Measurements from ENCODE around the gene MYD88.

The MYD88 gene

GRCh38 chr3:38164952-38165721 lies 26.7 kb downstream of the MYD88 start, which contains the start of gene OXSR1:
OXSR1 (plus strand) TSS chr3:38165537; CDS start chr3:38165877, 340 bp downstream.
- Histone ChIP-seq H3K36me3 (ENCODE audit: control insufficient read depth, low read depth, low read length) (no peaks in the 10 kb centered on the region), H3K4me3 (ENCODE audit: low read length) (peak within 1 kb of the TSS; percentile 90), H3K9ac (ENCODE audit: low read length) (peak within 1 kb of the TSS; percentile 88), H3K9me3 (ENCODE audit: control insufficient read depth, low read depth, low read length) (no peaks in the 10 kb centered on the region), H3K27ac (ENCODE audit: low read length) (peak within 1 kb of the TSS; percentile 96), H3K4me1 (ENCODE audit: control insufficient read depth, low read depth, low read length) (no peaks in the 10 kb centered on the region), H3K27me3 (ENCODE audit: control insufficient read depth, insufficient read depth, low read length) (no peaks in the 10 kb centered on the region)

- Histone ChIP-seq H3K36me3 (ENCODE audit: control insufficient read depth, low read depth, low read length) (no peaks in the 10 kb centered on the region), H3K9me3 (ENCODE audit: control insufficient read depth, low read depth, low read length) (no peaks in the 10 kb centered on the region), H3K9ac (ENCODE audit: low read length) (peak overlapping the region; percentile 88), H3K4me3 (ENCODE audit: low read length) (peak overlapping the region; percentile 90), H3K27me3 (ENCODE audit: control insufficient read depth, insufficient read depth, low read length) (no peaks in the 10 kb centered on the region), H3K27ac (ENCODE audit: low read length) (no peak overlapping the region), H3K4me1 (ENCODE audit: control insufficient read depth, low read depth, low read length) (no peaks in the 10 kb centered on the region)
Measured at GRCh38 chr3:38165722-38166387, 27.4 kb downstream of the MYD88 start.

GRCh38 chr3:38167591-38167990 lies 29.1 kb downstream of the MYD88 start:
- no peaks in the 10 kb centered on the region for H3K36me3 ChIP-seq (ENCODE audit: control insufficient read depth, low read depth, low read length)
- H3K27ac ChIP-seq (ENCODE audit: low read length), result no peak overlapping the region
- no peaks in the 10 kb centered on the region for H3K4me1 ChIP-seq (ENCODE audit: control insufficient read depth, low read depth, low read length)
- H3K9ac ChIP-seq (ENCODE audit: low read length), result no peak overlapping the region
- H3K27me3 ChIP-seq (ENCODE audit: control insufficient read depth, insufficient read depth, low read length), result no peaks in the 10 kb centered on the region
- H3K9me3 ChIP-seq (ENCODE audit: control insufficient read depth, low read depth, low read length), result no peaks in the 10 kb centered on the region
- no peak overlapping the region for H3K4me3 ChIP-seq (ENCODE audit: low read length)

- Histone ChIP-seq H3K27me3 (ENCODE audit: control insufficient read depth, insufficient read depth, low read length) (no peaks in the 10 kb centered on the region), H3K9me3 (ENCODE audit: control insufficient read depth, low read depth, low read length) (no peaks in the 10 kb centered on the region), H3K4me3 (ENCODE audit: low read length) (no peak overlapping the region), H3K4me1 (ENCODE audit: control insufficient read depth, low read depth, low read length) (peaks cover 2% of the 10 kb centered on the region), H3K9ac (ENCODE audit: low read length) (no peak overlapping the region), H3K27ac (ENCODE audit: low read length) (no peak overlapping the region), H3K36me3 (ENCODE audit: control insufficient read depth, low read depth, low read length) (no peaks in the 10 kb centered on the region)
Measured at GRCh38 chr3:38168151-38169026, 29.9 kb downstream of the MYD88 start.

GRCh38 chr3:38169027-38169317 lies 30.5 kb downstream of the MYD88 start:
- H3K4me1 ChIP-seq (ENCODE audit: control insufficient read depth, low read depth, low read length), result peaks cover 7% of the 10 kb centered on the region
- H3K27ac ChIP-seq (ENCODE audit: low read length), result no peak overlapping the region
- H3K36me3 ChIP-seq (ENCODE audit: control insufficient read depth, low read depth, low read length), result no peaks in the 10 kb centered on the region
- no peak overlapping the region for H3K4me3 ChIP-seq (ENCODE audit: low read length)
- H3K9me3 ChIP-seq (ENCODE audit: control insufficient read depth, low read depth, low read length), result no peaks in the 10 kb centered on the region
- H3K9ac ChIP-seq (ENCODE audit: low read length), result no peak overlapping the region
- H3K27me3 ChIP-seq (ENCODE audit: control insufficient read depth, insufficient read depth, low read length), result no peaks in the 10 kb centered on the region

- no peak overlapping the region for H3K27ac ChIP-seq (ENCODE audit: low read length)
- H3K9ac ChIP-seq (ENCODE audit: low read length), result no peak overlapping the region
- H3K4me1 ChIP-seq (ENCODE audit: control insufficient read depth, low read depth, low read length), result peaks cover 8% of the 10 kb centered on the region
- H3K9me3 ChIP-seq (ENCODE audit: control insufficient read depth, low read depth, low read length), result no peaks in the 10 kb centered on the region
- no peaks in the 10 kb centered on the region for H3K27me3 ChIP-seq (ENCODE audit: control insufficient read depth, insufficient read depth, low read length)
- no peaks in the 10 kb centered on the region for H3K36me3 ChIP-seq (ENCODE audit: control insufficient read depth, low read depth, low read length)
- H3K4me3 ChIP-seq (ENCODE audit: low read length), result no peak overlapping the region
Measured at GRCh38 chr3:38170722-38171121, 32.3 kb downstream of the MYD88 start.

- H3K4me3 ChIP-seq (ENCODE audit: low read length), result no peak overlapping the region
- no peak overlapping the region for H3K9ac ChIP-seq (ENCODE audit: low read length)
- H3K4me1 ChIP-seq (ENCODE audit: control insufficient read depth, low read depth, low read length), result peaks cover 8% of the 10 kb centered on the region
- H3K27me3 ChIP-seq (ENCODE audit: control insufficient read depth, insufficient read depth, low read length), result no peaks in the 10 kb centered on the region
- H3K9me3 ChIP-seq (ENCODE audit: control insufficient read depth, low read depth, low read length), result no peaks in the 10 kb centered on the region
- no peak overlapping the region for H3K27ac ChIP-seq (ENCODE audit: low read length)
- no peaks in the 10 kb centered on the region for H3K36me3 ChIP-seq (ENCODE audit: control insufficient read depth, low read depth, low read length)
Measured at GRCh38 chr3:38171622-38172021, 33.2 kb downstream of the MYD88 start.

GRCh38 chr3:38173834-38174418 lies 35.5 kb downstream of the MYD88 start:
- H3K27ac ChIP-seq (ENCODE audit: low read length), result no peak overlapping the region
- H3K9ac ChIP-seq (ENCODE audit: low read length), result no peak overlapping the region
- H3K9me3 ChIP-seq (ENCODE audit: control insufficient read depth, low read depth, low read length), result no peaks in the 10 kb centered on the region
- H3K27me3 ChIP-seq (ENCODE audit: control insufficient read depth, insufficient read depth, low read length), result no peaks in the 10 kb centered on the region
- no peak overlapping the region for H3K4me3 ChIP-seq (ENCODE audit: low read length)
- H3K36me3 ChIP-seq (ENCODE audit: control insufficient read depth, low read depth, low read length), result no peaks in the 10 kb centered on the region
- H3K4me1 ChIP-seq (ENCODE audit: control insufficient read depth, low read depth, low read length), result peaks cover 13% of the 10 kb centered on the region

- Histone ChIP-seq H3K27me3 (ENCODE audit: control insufficient read depth, insufficient read depth, low read length) (no peaks in the 10 kb centered on the region), H3K9me3 (ENCODE audit: control insufficient read depth, low read depth, low read length) (no peaks in the 10 kb centered on the region), H3K27ac (ENCODE audit: low read length) (no peak overlapping the region), H3K4me3 (ENCODE audit: low read length) (no peak overlapping the region), H3K36me3 (ENCODE audit: control insufficient read depth, low read depth, low read length) (no peaks in the 10 kb centered on the region), H3K4me1 (ENCODE audit: control insufficient read depth, low read depth, low read length) (peaks cover 13% of the 10 kb centered on the region), H3K9ac (ENCODE audit: low read length) (no peak overlapping the region)
Measured at GRCh38 chr3:38177181-38177580, 38.7 kb downstream of the MYD88 start.

GRCh38 chr3:38186781-38187180 lies 48.3 kb downstream of the MYD88 start:
- no peaks in the 10 kb centered on the region for H3K9me3 ChIP-seq (ENCODE audit: control insufficient read depth, low read depth, low read length)
- peaks cover 15% of the 10 kb centered on the region for H3K36me3 ChIP-seq (ENCODE audit: control insufficient read depth, low read depth, low read length)
- H3K4me3 ChIP-seq (ENCODE audit: low read length), result no peak overlapping the region
- no peak overlapping the region for H3K9ac ChIP-seq (ENCODE audit: low read length)
- no peaks in the 10 kb centered on the region for H3K27me3 ChIP-seq (ENCODE audit: control insufficient read depth, insufficient read depth, low read length)
- H3K27ac ChIP-seq (ENCODE audit: low read length), result no peak overlapping the region
- H3K4me1 ChIP-seq (ENCODE audit: control insufficient read depth, low read depth, low read length), result no peaks in the 10 kb centered on the region

- H3K27ac ChIP-seq (ENCODE audit: low read length), result no peak overlapping the region
- H3K4me3 ChIP-seq (ENCODE audit: low read length), result no peak overlapping the region
- no peaks in the 10 kb centered on the region for H3K9me3 ChIP-seq (ENCODE audit: control insufficient read depth, low read depth, low read length)
- no peaks in the 10 kb centered on the region for H3K4me1 ChIP-seq (ENCODE audit: control insufficient read depth, low read depth, low read length)
- H3K36me3 ChIP-seq (ENCODE audit: control insufficient read depth, low read depth, low read length), result peaks cover 18% of the 10 kb centered on the region
- no peak overlapping the region for H3K9ac ChIP-seq (ENCODE audit: low read length)
- H3K27me3 ChIP-seq (ENCODE audit: control insufficient read depth, insufficient read depth, low read length), result no peaks in the 10 kb centered on the region
Measured at GRCh38 chr3:38190481-38190881, 52.0 kb downstream of the MYD88 start.

Measured in iPS-18a (cell line).